Liver (tissue), 9 donors: ENCODE results near the gene CACNA1C. TPM values are rescaled to one million over a fixed set of nuclear protein-coding genes. Genes with fewer than 3 reads are reported as not detected.

Source experiments
- DNase-seq: peaks from one replicate; pipeline ENCODE4 v3.0.0-alpha.2; 2017; ENCODE audit warnings: low spot score
- H3K27ac ChIP-seq, 2 donors: one replicate each; pipeline ENCODE4 v1.7.0; 2013; ENCODE audit warnings: inconsistent platforms in 2 of 2, low read length in 2 of 2, control low read depth in 1 of 2, low read depth in 1 of 2, mild to moderate bottlenecking in 1 of 2
- H3K27me3 ChIP-seq, 4 donors: one replicate each; pipeline versions ENCODE4 v1.6.1 to v1.7.0; 2013; ENCODE audit warnings: low read length in 3 of 4, inconsistent platforms in 1 of 4, mild to moderate bottlenecking in 1 of 4, moderate library complexity in 1 of 4; ENCODE audit not compliant: control insufficient read depth in 4 of 4, insufficient read depth in 4 of 4
- H3K36me3 ChIP-seq, 4 donors: one replicate each; pipeline versions ENCODE4 v1.6.1 to v1.7.0; 2013; ENCODE audit warnings: low read length in 3 of 4, mild to moderate bottlenecking in 3 of 4, low read depth in 1 of 4, moderate library complexity in 1 of 4; ENCODE audit not compliant: control insufficient read depth in 4 of 4, insufficient read depth in 3 of 4
- H3K4me1 ChIP-seq, 4 donors: one replicate each; pipeline versions ENCODE4 v1.6.1 to v1.7.0; 2013; ENCODE audit warnings: low read length in 3 of 4, mild to moderate bottlenecking in 3 of 4, moderate library complexity in 1 of 4; ENCODE audit not compliant: control insufficient read depth in 4 of 4, insufficient read depth in 4 of 4
- H3K4me3 ChIP-seq, 3 donors: one replicate each; pipeline versions ENCODE4 v1.6.1 to v1.7.0; 2013; ENCODE audit warnings: low read length in 3 of 3, control low read depth in 1 of 3, low read depth in 1 of 3, mild to moderate bottlenecking in 1 of 3
- H3K9ac ChIP-seq, 2 donors: one replicate each; pipeline ENCODE4 v1.7.0; 2013; ENCODE audit warnings: low read length in 2 of 2, mild to moderate bottlenecking in 2 of 2, moderate library complexity in 2 of 2, control low read depth in 1 of 2, low read depth in 1 of 2
- H3K9me3 ChIP-seq, 4 donors: one replicate each; pipeline versions ENCODE4 v1.6.1 to v1.7.0; 2013; ENCODE audit warnings: low read length in 3 of 4; ENCODE audit not compliant: control insufficient read depth in 4 of 4
- ATF3 ChIP-seq: IDR thresholded peaks from 2 replicates; pipeline ENCODE4 v1.6.1; 2016; ENCODE audit warnings: antibody characterized with exemption
- EGR1 ChIP-seq, 2 donors: IDR thresholded peaks; 2 replicates each; pipeline ENCODE4 v1.6.1; 2016 to 2018; ENCODE audit warnings: antibody characterized with exemption in 2 of 2, low read depth in 2 of 2
- FOXA1 ChIP-seq: IDR thresholded peaks from 2 replicates; pipeline ENCODE4 v1.6.1; 2016; ENCODE audit warnings: antibody characterized with exemption
- FOXA2 ChIP-seq: IDR thresholded peaks from 2 replicates; pipeline ENCODE4 v1.6.1; 2016; ENCODE audit warnings: antibody characterized with exemption
- GABPA ChIP-seq, 2 donors: IDR thresholded peaks in 1 of 2; conservative IDR thresholded peaks in 1 of 2; 2 replicates each; pipeline ENCODE4 v1.6.1; 2016; ENCODE audit warnings: antibody characterized with exemption in 2 of 2, mild to moderate bottlenecking in 1 of 2, moderate library complexity in 1 of 2
- HNF4A ChIP-seq, 2 donors: conservative IDR thresholded peaks; 2 replicates each; pipeline ENCODE4 v1.6.1; 2016; ENCODE audit warnings: antibody characterized with exemption in 2 of 2, mild to moderate bottlenecking in 2 of 2
- HNF4G ChIP-seq: IDR thresholded peaks from 2 replicates; pipeline ENCODE4 v1.6.1; 2016; ENCODE audit warnings: antibody characterized with exemption
- JUND ChIP-seq, 2 donors: IDR thresholded peaks; 2 replicates each; pipeline ENCODE4 v1.6.1; 2016; ENCODE audit warnings: antibody characterized with exemption in 2 of 2
- NR2F2 ChIP-seq: IDR thresholded peaks from 2 replicates; pipeline ENCODE4 v1.6.1; 2016; ENCODE audit warnings: antibody characterized with exemption
- RAD21 ChIP-seq, 2 donors: IDR thresholded peaks; 2 replicates each; pipeline ENCODE4 v1.6.1; 2016; ENCODE audit warnings: antibody characterized with exemption in 2 of 2, mild to moderate bottlenecking in 2 of 2
- REST ChIP-seq: IDR thresholded peaks from 2 replicates; pipeline ENCODE4 v1.6.1; 2016; ENCODE audit warnings: antibody characterized with exemption, mild to moderate bottlenecking
- SP1 ChIP-seq: IDR thresholded peaks from 2 replicates; pipeline ENCODE4 v1.6.1; 2018; ENCODE audit warnings: antibody characterized with exemption, mild to moderate bottlenecking
- TAF1 ChIP-seq: conservative IDR thresholded peaks from 2 replicates; pipeline ENCODE4 v1.6.1; 2016; ENCODE audit warnings: antibody characterized with exemption, mild to moderate bottlenecking
- YY1 ChIP-seq: IDR thresholded peaks from 2 replicates; pipeline ENCODE4 v1.6.1; 2016; ENCODE audit warnings: antibody characterized with exemption, mild to moderate bottlenecking
- WGBS: extraction: QIAGEN DNeasy Blood & Tissue Kit; methylation state at CpG from one replicate; pipeline ENCODE4 v1.1.7; 2013; 5-methylcytosine and 5-hydroxymethylcytosine counted together
- polyA plus RNA-seq, 2 donors: library from polyadenylated mRNA; stranded (reverse) in 1 of 2; unstranded in 1 of 2; fragments of 200-250 nt in 1 of 2; fragments of >200 nt in 1 of 2; fragmentation: Nextera tagmentation in 1 of 2; extraction: Ambion mirVana in 1 of 2; gene quantifications; one replicate each; pipeline versions ENCODE4 v1.2.1 to v1.2.3, GENCODE V29; 2013 to 2015
- total RNA-seq, 2 donors: library from RNA; depleted of rRNA; stranded (reverse); fragments of >200 nt; gene quantifications; one replicate each; pipeline ENCODE4 v1.2.3, GENCODE V29; 2014
- TF ChIP-seq, protein P1 (sequence below): fragments of 150-350 bp; IDR thresholded peaks from 2 replicates; pipeline ENCODE4 v1.5.1; 2017; ENCODE audit warnings: improper control_type of control experiment, low read depth, low read length; ENCODE audit not compliant: missing input control
- TF ChIP-seq, protein P2 (sequence below): IDR thresholded peaks from 2 replicates; pipeline ENCODE4 v1.6.1; 2016; ENCODE audit warnings: antibody characterized with exemption
- donor health status: healthy.
- donor health status: healthy.
- donor health status: healthy.
- donor health status: healthy.
- donor health status: healthy.

The CACNA1C gene
- total and polyA plus RNA-seq, 4 donors: 0.23 to 1.9 (median 0.41) TPM

- TF ChIP-seq, protein P1, sequence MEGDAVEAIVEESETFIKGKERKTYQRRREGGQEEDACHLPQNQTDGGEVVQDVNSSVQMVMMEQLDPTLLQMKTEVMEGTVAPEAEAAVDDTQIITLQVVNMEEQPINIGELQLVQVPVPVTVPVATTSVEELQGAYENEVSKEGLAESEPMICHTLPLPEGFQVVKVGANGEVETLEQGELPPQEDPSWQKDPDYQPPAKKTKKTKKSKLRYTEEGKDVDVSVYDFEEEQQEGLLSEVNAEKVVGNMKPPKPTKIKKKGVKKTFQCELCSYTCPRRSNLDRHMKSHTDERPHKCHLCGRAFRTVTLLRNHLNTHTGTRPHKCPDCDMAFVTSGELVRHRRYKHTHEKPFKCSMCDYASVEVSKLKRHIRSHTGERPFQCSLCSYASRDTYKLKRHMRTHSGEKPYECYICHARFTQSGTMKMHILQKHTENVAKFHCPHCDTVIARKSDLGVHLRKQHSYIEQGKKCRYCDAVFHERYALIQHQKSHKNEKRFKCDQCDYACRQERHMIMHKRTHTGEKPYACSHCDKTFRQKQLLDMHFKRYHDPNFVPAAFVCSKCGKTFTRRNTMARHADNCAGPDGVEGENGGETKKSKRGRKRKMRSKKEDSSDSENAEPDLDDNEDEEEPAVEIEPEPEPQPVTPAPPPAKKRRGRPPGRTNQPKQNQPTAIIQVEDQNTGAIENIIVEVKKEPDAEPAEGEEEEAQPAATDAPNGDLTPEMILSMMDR: no peak
Measured at GRCh38 chr12:2435511-2435910, 382.7 kb downstream of the CACNA1C start (continued).

GRCh38 chr12:2439332-2440100 lies 386.7 kb downstream of the CACNA1C start:
- no peak overlapping the region for H3K27ac ChIP-seq
- H3K4me1 ChIP-seq: no peaks in the 10 kb centered on the region
- H3K27me3 ChIP-seq: no peaks in the 10 kb centered on the region
- WGBS: 60% methylated on average over 11 of the region's 11 CpGs
- no peaks in the 10 kb centered on the region for H3K36me3 ChIP-seq
- H3K4me3 ChIP-seq: no peak overlapping the region
- no peak for TF ChIP-seq REST
- no peak for TF ChIP-seq NR2F2
- no peak for TF ChIP-seq FOXA1
- TF ChIP-seq JUND (IDR thresholded peaks at IDR 0.05): no peak
- TF ChIP-seq EGR1 (IDR thresholded peaks at IDR 0.05; ENCODE audit: low read depth in 2 of 2): no peak
- TF ChIP-seq HNF4G: no peak
- TF ChIP-seq, protein P2, sequence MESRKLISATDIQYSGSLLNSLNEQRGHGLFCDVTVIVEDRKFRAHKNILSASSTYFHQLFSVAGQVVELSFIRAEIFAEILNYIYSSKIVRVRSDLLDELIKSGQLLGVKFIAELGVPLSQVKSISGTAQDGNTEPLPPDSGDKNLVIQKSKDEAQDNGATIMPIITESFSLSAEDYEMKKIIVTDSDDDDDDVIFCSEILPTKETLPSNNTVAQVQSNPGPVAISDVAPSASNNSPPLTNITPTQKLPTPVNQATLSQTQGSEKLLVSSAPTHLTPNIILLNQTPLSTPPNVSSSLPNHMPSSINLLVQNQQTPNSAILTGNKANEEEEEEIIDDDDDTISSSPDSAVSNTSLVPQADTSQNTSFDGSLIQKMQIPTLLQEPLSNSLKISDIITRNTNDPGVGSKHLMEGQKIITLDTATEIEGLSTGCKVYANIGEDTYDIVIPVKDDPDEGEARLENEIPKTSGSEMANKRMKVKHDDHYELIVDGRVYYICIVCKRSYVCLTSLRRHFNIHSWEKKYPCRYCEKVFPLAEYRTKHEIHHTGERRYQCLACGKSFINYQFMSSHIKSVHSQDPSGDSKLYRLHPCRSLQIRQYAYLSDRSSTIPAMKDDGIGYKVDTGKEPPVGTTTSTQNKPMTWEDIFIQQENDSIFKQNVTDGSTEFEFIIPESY: no peak
- TF ChIP-seq GABPA (IDR thresholded peaks at IDR 0.05 in 1 of 2, conservative IDR thresholded peaks at IDR 0.05 in 1 of 2): no peak
- no peak for TF ChIP-seq FOXA2
- TF ChIP-seq HNF4A (conservative IDR thresholded peaks at IDR 0.05): no peak
- TF ChIP-seq TAF1: no peak
- no peak for TF ChIP-seq RAD21 (IDR thresholded peaks at IDR 0.05)
- no peak for TF ChIP-seq YY1
- no peak for TF ChIP-seq SP1
- no peak for TF ChIP-seq ATF3
- no peak overlapping the region for H3K9ac ChIP-seq
- H3K9me3 ChIP-seq: no peaks in the 10 kb centered on the region
- DNase-seq: no peak
